Small intestine (tissue), 7 donors: ENCODE results near the gene DUSP10. TPM values are rescaled to one million over a fixed set of nuclear protein-coding genes. Genes with fewer than 3 reads are reported as not detected.

Experiments
- DNase-seq, 2 donors: peaks; one replicate each; pipeline versions ENCODE4 v3.0.0 to v3.0.0-alpha.2; 2013
- FAIRE-seq: peaks from 2 replicates; lab custom pipeline; 2012; peaks lifted over from hg19 to GRCh38; lab: Jason Lieb, UNC
- H3K27ac ChIP-seq, 3 donors: one replicate each; pipeline ENCODE4 v1.5.1; 2013; ENCODE audit warnings: low read length in 2 of 3, mild to moderate bottlenecking in 2 of 3, control low read depth in 1 of 3, inconsistent platforms in 1 of 3, low read depth in 1 of 3, moderate library complexity in 1 of 3
- H3K27me3 ChIP-seq, 3 donors: one replicate each; pipeline ENCODE4 v1.6.1; 2013; ENCODE audit warnings: low read length in 3 of 3, inconsistent platforms in 1 of 3; ENCODE audit not compliant: control insufficient read depth in 3 of 3, insufficient read depth in 3 of 3
- H3K36me3 ChIP-seq, 3 donors: one replicate each; pipeline ENCODE4 v1.6.1; 2013; ENCODE audit warnings: low read length in 3 of 3, inconsistent platforms in 1 of 3, low read depth in 1 of 3, mild to moderate bottlenecking in 1 of 3, moderate library complexity in 1 of 3; ENCODE audit not compliant: control insufficient read depth in 3 of 3, insufficient read depth in 2 of 3
- H3K4me1 ChIP-seq, 3 donors: one replicate each; pipeline ENCODE4 v1.6.1; 2013; ENCODE audit warnings: low read length in 2 of 3, inconsistent platforms in 1 of 3, low read depth in 1 of 3, mild to moderate bottlenecking in 1 of 3, moderate library complexity in 1 of 3; ENCODE audit not compliant: control insufficient read depth in 3 of 3, insufficient read depth in 2 of 3
- H3K4me3 ChIP-seq, 3 donors: one replicate each; pipeline ENCODE4 v1.5.1; 2013; ENCODE audit warnings: low read length in 3 of 3, control low read depth in 1 of 3, inconsistent platforms in 1 of 3, low read depth in 1 of 3, mild to moderate bottlenecking in 1 of 3, moderate library complexity in 1 of 3
- H3K9me3 ChIP-seq, 2 donors: one replicate each; pipeline ENCODE4 v1.6.1; 2013; ENCODE audit warnings: low read depth in 1 of 2, low read length in 1 of 2; ENCODE audit not compliant: control insufficient read depth in 2 of 2, insufficient read depth in 1 of 2
- WGBS, 3 donors: extraction: QIAGEN DNeasy Blood & Tissue Kit; methylation state at CpG; one replicate each; pipeline ENCODE4 v1.1.7; 2013; 5-methylcytosine and 5-hydroxymethylcytosine counted together
- polyA plus RNA-seq, 4 donors: library from polyadenylated mRNA; stranded (reverse) in 3 of 4; unstranded in 1 of 4; fragments of 200-250 nt in 3 of 4; fragments of 120-200 nt in 1 of 4; gene quantifications; one replicate each; pipeline versions ENCODE4 v1.2.1 to v1.2.3, GENCODE V29; 2013
- donor health status: healthy with polysubstance abuse.
- donor health status: control.
- donor health status: control.
- donor health status: Bipolar disorder and iron deficiency.
- donor health status: healthy.

Gene DUSP10
- polyA plus RNA-seq, 4 donors: 1.1 to 4.4 (median 2.1) TPM

GRCh38 chr1:221680085-221680484 lies 61.8 kb downstream of the DUSP10 start:
- FAIRE-seq (no peak), DNase-seq (no peak)
- Histone ChIP-seq H3K36me3 (no peaks in the 10 kb centered on the region), H3K27ac (no peak overlapping the region), H3K9me3 (no peaks in the 10 kb centered on the region), H3K4me1 (no peaks in the 10 kb centered on the region), H3K4me3 (no peak overlapping the region), H3K27me3 (no peaks in the 10 kb centered on the region)
- 74 to 81% (median 75%) methylated on average over 2 of the region's 2 CpGs for WGBS, 3 donors

GRCh38 chr1:221678014-221678413 lies 63.9 kb downstream of the DUSP10 start:
- Histone ChIP-seq H3K4me3 (no peak overlapping the region), H3K4me1 (no peaks in the 10 kb centered on the region), H3K36me3 (no peaks in the 10 kb centered on the region), H3K27ac (no peak overlapping the region), H3K9me3 (no peaks in the 10 kb centered on the region), H3K27me3 (no peaks in the 10 kb centered on the region)
- DNase-seq: no peak
- FAIRE-seq: no peak
- WGBS, 3 donors: 85 to 97% (median 86%) methylated on average over 1 of the region's 1 CpG

GRCh38 chr1:221675880-221676800 lies 65.7 kb downstream of the DUSP10 start:
- no peak overlapping the region for H3K4me3 ChIP-seq
- H3K27me3 ChIP-seq: no peaks in the 10 kb centered on the region
- no peak for FAIRE-seq
- 47 to 70% (median 60%) methylated on average over 5 of the region's 5 CpGs for WGBS, 3 donors
- no peak for DNase-seq
- no peak overlapping the region for H3K27ac ChIP-seq
- no peaks in the 10 kb centered on the region for H3K9me3 ChIP-seq
- no peaks in the 10 kb centered on the region for H3K4me1 ChIP-seq
- no peaks in the 10 kb centered on the region for H3K36me3 ChIP-seq

- FAIRE-seq (no peak), DNase-seq (no peak)
- Histone ChIP-seq H3K27me3 (no peaks in the 10 kb centered on the region), H3K4me3 (no peak overlapping the region), H3K4me1 (no peaks in the 10 kb centered on the region), H3K36me3 (no peaks in the 10 kb centered on the region), H3K9me3 (no peaks in the 10 kb centered on the region), H3K27ac (no peak overlapping the region)
- 54 to 71% (median 65%) methylated on average over 3 of the region's 3 CpGs for WGBS, 3 donors
These were observed 68.9 kb downstream of the DUSP10 start for GRCh38 chr1:221672965-221673364.

- FAIRE-seq (no peak), DNase-seq (no peak)
- Histone ChIP-seq H3K4me1 (no peaks in the 10 kb centered on the region), H3K27ac (no peak overlapping the region), H3K36me3 (no peaks in the 10 kb centered on the region), H3K9me3 (no peaks in the 10 kb centered on the region), H3K27me3 (no peaks in the 10 kb centered on the region), H3K4me3 (no peak overlapping the region)
- 58 to 68% (median 67%) methylated on average over 2 of the region's 2 CpGs for WGBS, 3 donors
These were observed 69.6 kb downstream of the DUSP10 start for GRCh38 chr1:221672239-221672645.

- no peak for DNase-seq
- Histone ChIP-seq H3K27me3 (no peaks in the 10 kb centered on the region), H3K9me3 (no peaks in the 10 kb centered on the region), H3K27ac (no peak overlapping the region), H3K4me3 (no peak overlapping the region), H3K4me1 (no peaks in the 10 kb centered on the region), H3K36me3 (no peaks in the 10 kb centered on the region)
- 65 to 79% (median 72%) methylated on average over 2 of the region's 2 CpGs for WGBS, 3 donors
- FAIRE-seq: no peak
These were observed 71.8 kb downstream of the DUSP10 start for GRCh38 chr1:221670081-221670480.

DNA sequence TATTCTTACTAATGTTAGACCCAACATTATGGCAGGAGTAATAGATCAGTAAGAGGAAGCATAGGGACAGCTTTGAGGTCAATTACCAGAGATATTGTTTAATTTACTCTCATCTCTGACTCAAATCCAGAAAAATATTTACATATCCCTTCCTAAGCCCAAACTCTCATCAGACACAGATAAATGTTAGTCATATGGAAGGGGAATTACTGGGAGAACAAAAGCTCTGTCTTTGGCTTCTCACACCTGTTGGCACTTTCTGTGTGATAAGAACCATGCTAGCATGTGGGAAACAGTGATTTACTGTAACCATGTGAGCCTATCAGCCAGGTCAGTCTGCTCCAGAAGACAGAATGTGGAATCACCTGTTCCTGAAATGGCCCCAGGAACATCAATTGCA lies 72.4 kb downstream of the DUSP10 start:
- FAIRE-seq: no peak
- H3K27me3 ChIP-seq: no peaks in the 10 kb centered on the region
- H3K27ac ChIP-seq: no peak overlapping the region
- DNase-seq: no peak
- no peaks in the 10 kb centered on the region for H3K9me3 ChIP-seq
- H3K4me1 ChIP-seq: no peaks in the 10 kb centered on the region
- no peak overlapping the region for H3K4me3 ChIP-seq
- H3K36me3 ChIP-seq: no peaks in the 10 kb centered on the region

- 79 to 89% (median 82%) methylated on average over 3 of the region's 3 CpGs for WGBS, 3 donors
- Histone ChIP-seq H3K27ac (peak overlapping the region in 1 of 3 donors; percentile 47), H3K4me3 (no peak overlapping the region), H3K27me3 (no peaks in the 10 kb centered on the region), H3K36me3 (no peaks in the 10 kb centered on the region), H3K9me3 (no peaks in the 10 kb centered on the region), H3K4me1 (no peaks in the 10 kb centered on the region)
- FAIRE-seq: no peak
- peak in 1 of 2 donors; percentile 51 for DNase-seq
These were observed 74.4 kb downstream of the DUSP10 start for GRCh38 chr1:221667504-221667903.
